GM19240 (cell line): ENCODE measurements around the gene MARS1.
"Not testable (repeated sequence)": the region's sequence is repeated elsewhere in the genome, so short reads cannot be mapped to it uniquely, and the experiment has no call there.

Experiments
- DNase-seq: peaks from one replicate; pipeline ENCODE4 v3.0.0; 2011; ENCODE audit warnings: low spot score; ENCODE audit not compliant: insufficient read length

The MARS1 gene

GRCh38 chr12:57487597-57488401 lies at the start of gene MARS1:
MARS1 (plus strand) TSS chr12:57488068; CDS start chr12:57488091, 23 bp downstream.
- DNase-seq, result peak; percentile 92

GRCh38 chr12:57438400-57438799 lies 49.5 kb upstream of the MARS1 start:
- DNase-seq, result no peak

DNA sequence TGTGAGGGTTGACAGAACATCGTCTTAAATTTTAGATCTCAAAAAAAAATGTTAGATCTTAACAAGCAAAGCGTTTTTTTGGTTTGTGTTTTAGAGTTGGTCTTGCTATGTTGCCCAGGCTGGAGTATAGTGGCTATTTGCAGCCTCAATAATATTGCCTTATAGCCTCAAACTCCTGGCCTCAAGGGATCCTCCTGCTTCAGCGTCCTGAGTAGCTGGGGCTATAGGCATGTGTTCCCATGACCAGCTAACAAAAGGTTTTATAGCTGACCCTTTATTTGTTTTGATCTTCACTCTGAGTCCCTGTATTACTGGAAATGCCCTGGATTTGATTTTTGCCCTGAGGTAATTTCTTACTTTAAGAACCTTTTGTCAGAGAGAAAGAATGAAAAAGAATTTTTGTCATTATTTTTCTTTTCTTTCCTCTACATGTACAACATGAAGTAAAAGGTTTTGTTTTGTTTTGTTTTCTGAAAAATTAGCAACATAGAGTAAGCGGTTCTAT lies 48.1 kb upstream of the MARS1 start:
- no peak for DNase-seq

GRCh38 chr12:57441393-57441792 lies 46.5 kb upstream of the MARS1 start:
- DNase-seq, result not testable (repeated sequence)

- no peak for DNase-seq
These were observed 45.9 kb upstream of the MARS1 start for GRCh38 chr12:57441846-57442427.

- DNase-seq, result not testable (repeated sequence)
These were observed 43.5 kb upstream of the MARS1 start for GRCh38 chr12:57444337-57444736.

- DNase-seq, result no peak
These were observed 43.1 kb upstream of the MARS1 start for GRCh38 chr12:57444744-57445143.

GRCh38 chr12:57446292-57446960 lies 41.4 kb upstream of the MARS1 start:
- no peak for DNase-seq

DNA sequence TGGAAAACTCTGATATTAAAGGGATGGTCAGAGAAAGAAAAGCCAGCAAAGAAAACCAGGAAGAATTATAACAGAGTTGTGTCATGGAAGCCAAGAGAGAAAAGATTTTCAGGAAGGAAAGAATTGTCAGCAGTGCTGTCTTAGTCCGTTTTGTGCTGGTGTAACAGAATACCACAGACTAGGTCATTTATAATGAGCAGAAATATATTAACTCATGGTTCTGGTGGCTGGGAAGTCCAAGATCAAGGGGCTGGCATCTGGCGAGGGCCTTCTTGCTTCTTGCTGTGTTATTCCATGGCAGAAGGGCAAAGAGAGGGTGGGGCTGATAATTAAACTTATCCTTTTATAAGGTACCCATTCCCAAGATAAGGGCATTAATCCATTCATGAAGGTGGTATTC lies 39.2 kb upstream of the MARS1 start:
- DNase-seq, result no peak

DNA sequence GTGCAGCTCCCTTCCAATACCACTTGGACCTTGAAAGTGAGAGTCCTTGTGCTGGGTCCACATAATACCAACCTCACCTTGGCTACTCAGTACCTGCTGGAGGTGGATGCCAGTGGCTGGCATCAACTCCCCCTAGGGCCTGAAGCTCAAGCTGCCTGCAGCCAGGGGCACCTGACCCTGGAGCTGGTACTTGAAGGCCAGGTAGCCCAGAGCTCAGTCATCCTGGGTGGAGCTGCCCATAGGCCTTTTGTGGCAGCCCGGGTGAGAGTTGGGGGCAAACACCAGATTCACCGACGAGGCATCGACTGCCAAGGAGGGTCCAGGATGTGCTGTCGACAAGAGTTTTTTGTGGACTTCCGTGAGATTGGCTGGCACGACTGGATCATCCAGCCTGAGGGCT lies 38.5 kb upstream of the MARS1 start:
- no peak for DNase-seq

GRCh38 chr12:57450057-57450456 lies 37.8 kb upstream of the MARS1 start:
- DNase-seq, result no peak

DNA sequence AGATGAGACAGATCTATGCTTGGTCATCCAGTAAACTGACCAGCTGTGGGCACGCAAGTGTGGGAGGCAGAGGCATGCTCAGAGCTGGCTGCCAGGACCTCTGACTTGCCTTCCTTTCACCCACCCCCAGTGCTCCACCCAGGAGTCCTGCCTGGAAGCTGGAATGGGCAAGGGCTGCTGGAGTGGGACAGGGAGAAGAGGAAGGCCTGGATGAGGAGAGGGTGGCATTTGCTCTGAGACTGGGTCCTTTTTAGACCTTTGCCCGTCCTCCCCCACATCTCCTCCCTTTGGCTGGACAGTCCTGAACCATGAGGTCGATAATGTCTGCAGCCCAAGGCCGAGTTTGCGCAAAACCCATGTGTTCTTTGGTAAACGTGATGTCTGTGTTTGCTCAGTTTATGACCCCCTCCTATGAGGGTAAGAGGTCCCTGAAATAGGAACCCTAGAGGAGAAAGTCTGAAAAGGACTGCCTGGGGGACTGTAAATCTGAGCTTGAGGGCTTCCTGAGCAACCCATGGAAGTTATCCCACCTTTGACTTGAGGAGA lies 36.6 kb upstream of the MARS1 start:
- DNase-seq, result no peak

- DNase-seq, result no peak
These were observed 35.5 kb upstream of the MARS1 start for GRCh38 chr12:57452181-57452936.

DNA sequence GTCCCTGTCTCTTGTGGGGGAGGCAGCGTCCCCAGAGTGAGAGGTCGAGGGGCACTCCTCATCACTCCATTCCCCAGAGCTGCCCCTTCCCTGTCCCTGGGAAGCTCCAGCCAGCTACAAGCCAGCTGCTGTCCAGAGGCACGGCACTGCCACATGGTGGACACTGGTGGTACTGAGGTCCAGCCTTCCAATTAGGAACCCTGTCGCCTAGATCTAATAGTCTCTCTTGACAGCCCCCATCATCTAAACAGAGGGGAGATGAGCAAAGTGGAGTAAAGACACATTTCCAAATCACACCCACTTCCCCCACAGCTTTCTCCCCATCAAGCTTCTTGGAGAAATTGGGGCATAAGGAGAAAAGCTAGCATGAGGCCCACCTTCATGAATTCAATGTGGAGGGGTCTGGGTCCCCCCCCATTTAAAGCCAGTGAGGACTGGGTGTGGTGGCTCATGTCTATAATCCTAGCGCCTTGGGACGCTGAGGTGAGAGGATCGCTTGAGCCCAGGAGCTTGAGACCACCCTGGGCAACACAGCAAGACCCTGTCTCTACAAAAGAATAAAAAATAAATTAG lies 34.8 kb upstream of the MARS1 start:
- DNase-seq, result no peak

DNA sequence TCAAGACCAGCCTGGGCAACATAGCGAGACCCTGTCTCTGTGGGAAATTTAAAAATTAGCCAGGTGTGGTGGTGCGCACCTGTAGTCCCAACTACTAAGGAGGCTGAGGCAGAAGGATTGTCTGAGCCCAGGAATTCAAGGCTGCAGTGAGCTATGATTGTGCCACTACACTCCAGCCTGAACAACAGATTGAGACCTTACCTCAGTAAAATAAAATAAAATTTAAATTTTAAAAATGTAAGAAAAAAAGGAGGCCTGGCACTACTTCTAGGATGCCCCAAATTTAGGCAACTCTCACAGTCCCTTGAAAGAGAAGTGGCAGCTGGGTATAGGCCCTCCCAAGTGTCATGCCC lies 33.7 kb upstream of the MARS1 start:
- DNase-seq, result no peak

GRCh38 chr12:57454566-57455373 lies 33.1 kb upstream of the MARS1 start, which contains the start of gene INHBE:
INHBE (plus strand) TSS chr12:57455307; CDS start chr12:57455537, 230 bp downstream.
- DNase-seq, result no peak

GRCh38 chr12:57455374-57456144 lies 32.3 kb upstream of the MARS1 start:
- DNase-seq, result no peak

- DNase-seq, result no peak
These were observed 31.6 kb upstream of the MARS1 start for GRCh38 chr12:57456145-57456700.
